Subcutaneous abdominal adipose tissue (tissue), 5 donors: ENCODE results near the gene BFSP1.

Experiments used
- H3K27ac ChIP-seq: one replicate; pipeline ENCODE4 v1.7.0; 2013; ENCODE audit warnings: low read depth, mild to moderate bottlenecking, inconsistent platforms, low read length, moderate library complexity
- H3K27me3 ChIP-seq, 5 donors: one replicate each; pipeline ENCODE4 v1.7.0; 2013; ENCODE audit warnings: low read length in 5 of 5, inconsistent platforms in 1 of 5; ENCODE audit not compliant: control insufficient read depth in 5 of 5, insufficient read depth in 4 of 5
- H3K36me3 ChIP-seq, 5 donors: one replicate each; pipeline ENCODE4 v1.7.0; 2013; ENCODE audit warnings: low read length in 5 of 5; ENCODE audit not compliant: control insufficient read depth in 5 of 5, insufficient read depth in 5 of 5
- H3K4me1 ChIP-seq, 5 donors: one replicate each; pipeline ENCODE4 v1.7.0; 2013; ENCODE audit warnings: low read length in 5 of 5, mild to moderate bottlenecking in 3 of 5, moderate library complexity in 1 of 5; ENCODE audit not compliant: control insufficient read depth in 5 of 5, insufficient read depth in 5 of 5
- H3K4me3 ChIP-seq, 5 donors: one replicate each; pipeline ENCODE4 v1.7.0; 2013; ENCODE audit warnings: low read length in 5 of 5, low read depth in 1 of 5
- H3K9ac ChIP-seq, 5 donors: one replicate each; pipeline ENCODE4 v1.7.0; 2013; ENCODE audit warnings: low read length in 5 of 5, mild to moderate bottlenecking in 4 of 5, moderate library complexity in 3 of 5
- H3K9me3 ChIP-seq, 5 donors: one replicate each; pipeline ENCODE4 v1.7.0; 2013; ENCODE audit warnings: low read length in 5 of 5; ENCODE audit not compliant: control insufficient read depth in 5 of 5
- donor health status: healthy.
- donor health status: healthy.
- donor health status: healthy.
- donor health status: healthy.
- donor health status: healthy.

The BFSP1 gene

GRCh38 chr20:17568972-17569521, 37.9 kb upstream of the BFSP1 start:
- peak overlapping the region; percentile 94 for H3K27ac ChIP-seq
- H3K27me3 ChIP-seq = no peaks in the 10 kb centered on the region
- H3K4me1 ChIP-seq = peaks cover 5 to 40% (median 35%) of the 10 kb centered on the region in 5 donors
- peak overlapping the region in 3 of 5 donors; percentile 43 to 69 (median 56) for H3K9ac ChIP-seq
- H3K9me3 ChIP-seq = no peaks in the 10 kb centered on the region
- peak overlapping the region; percentile 29 to 94 (median 86) for H3K4me3 ChIP-seq
- no peaks in the 10 kb centered on the region for H3K36me3 ChIP-seq

- peak overlapping the region in 4 of 5 donors; percentile 43 to 69 (median 54) for H3K9ac ChIP-seq
Observed at GRCh38 chr20:17568045-17568788, 37.0 kb upstream of the BFSP1 start.

GRCh38 chr20:17566345-17566744, 35.2 kb upstream of the BFSP1 start:
- H3K36me3 ChIP-seq = no peaks in the 10 kb centered on the region
- H3K4me1 ChIP-seq = peaks cover 0 to 18% (median 14%) of the 10 kb centered on the region in 5 donors
- H3K4me3 ChIP-seq = no peak overlapping the region
- no peak overlapping the region for H3K9ac ChIP-seq
- no peaks in the 10 kb centered on the region for H3K9me3 ChIP-seq
- H3K27ac ChIP-seq = no peak overlapping the region
- H3K27me3 ChIP-seq = no peaks in the 10 kb centered on the region

More at GRCh38 chr20:17568045-17568788, 37.0 kb upstream of the BFSP1 start:
- no peaks in the 10 kb centered on the region for H3K9me3 ChIP-seq
- H3K27ac ChIP-seq = peak overlapping the region; percentile 94
- no peaks in the 10 kb centered on the region for H3K36me3 ChIP-seq
- H3K27me3 ChIP-seq = no peaks in the 10 kb centered on the region
- peaks cover 5 to 31% (median 27%) of the 10 kb centered on the region in 5 donors for H3K4me1 ChIP-seq
- H3K4me3 ChIP-seq = peak overlapping the region in 3 of 5 donors; percentile 4 to 94 (median 86)

GRCh38 chr20:17565169-17565845, 34.1 kb upstream of the BFSP1 start:
- H3K9me3 ChIP-seq = no peaks in the 10 kb centered on the region
- H3K27ac ChIP-seq = no peak overlapping the region
- peaks cover 0 to 9% (median 5%) of the 10 kb centered on the region in 5 donors for H3K4me1 ChIP-seq
- no peaks in the 10 kb centered on the region for H3K36me3 ChIP-seq
- no peaks in the 10 kb centered on the region for H3K27me3 ChIP-seq
- H3K9ac ChIP-seq = no peak overlapping the region
- no peak overlapping the region for H3K4me3 ChIP-seq

GRCh38 chr20:17562804-17563305, 31.7 kb upstream of the BFSP1 start:
- Histone ChIP-seq H3K4me1 (peaks cover 0 to 11% (median 6%) of the 10 kb centered on the region in 5 donors), H3K36me3 (no peaks in the 10 kb centered on the region), H3K27ac (no peak overlapping the region), H3K9ac (peak overlapping the region in 1 of 5 donors; percentile 41), H3K9me3 (no peaks in the 10 kb centered on the region), H3K4me3 (no peak overlapping the region), H3K27me3 (no peaks in the 10 kb centered on the region)

GRCh38 chr20:17560344-17561074, 29.3 kb upstream of the BFSP1 start:
- H3K27me3 ChIP-seq = no peaks in the 10 kb centered on the region
- H3K36me3 ChIP-seq = no peaks in the 10 kb centered on the region
- H3K9me3 ChIP-seq = no peaks in the 10 kb centered on the region
- H3K4me1 ChIP-seq = peaks cover 7 to 19% (median 11%) of the 10 kb centered on the region in 5 donors
- H3K9ac ChIP-seq = no peak overlapping the region
- H3K27ac ChIP-seq = no peak overlapping the region
- H3K4me3 ChIP-seq = no peak overlapping the region

GRCh38 chr20:17559338-17559737, 28.2 kb upstream of the BFSP1 start:
- Histone ChIP-seq H3K4me3 (no peak overlapping the region), H3K9me3 (no peaks in the 10 kb centered on the region), H3K4me1 (peaks cover 7 to 19% (median 11%) of the 10 kb centered on the region in 5 donors), H3K27me3 (no peaks in the 10 kb centered on the region), H3K9ac (no peak overlapping the region), H3K36me3 (no peaks in the 10 kb centered on the region), H3K27ac (peak overlapping the region; percentile 21)

GRCh38 chr20:17558941-17559304, 27.7 kb upstream of the BFSP1 start:
- Histone ChIP-seq H3K9ac (no peak overlapping the region), H3K9me3 (no peaks in the 10 kb centered on the region), H3K4me3 (no peak overlapping the region), H3K4me1 (peaks cover 7 to 19% (median 11%) of the 10 kb centered on the region in 5 donors), H3K27ac (peak overlapping the region; percentile 21), H3K36me3 (no peaks in the 10 kb centered on the region), H3K27me3 (no peaks in the 10 kb centered on the region)

- Histone ChIP-seq H3K4me1 (peaks cover 7 to 19% (median 11%) of the 10 kb centered on the region in 5 donors), H3K9me3 (no peaks in the 10 kb centered on the region), H3K36me3 (no peaks in the 10 kb centered on the region), H3K4me3 (no peak overlapping the region), H3K27me3 (no peaks in the 10 kb centered on the region), H3K9ac (peak overlapping the region in 2 of 5 donors; percentile 2 to 41), H3K27ac (peak overlapping the region; percentile 21)
Observed at GRCh38 chr20:17558154-17558940, 27.2 kb upstream of the BFSP1 start.
